Activated CD4-positive, alpha-beta T cell treated with anti-CD3 and anti-CD28 coated beads, Interleukin-10, Interleukin-2, amounts not matched to agents 100 ng/mL and 50 ng/mL, durations not matched to agents 16 hours and 8 hours (primary cell): Measurements from ENCODE around the gene LAMA3.
A peak's percentile ranks its signal among the peaks of the same experiment; 100 is the strongest.

ENCODE experiments used
- DNase-seq: peaks from one replicate; pipeline ENCODE4 v3.0.0-alpha.2; 2020

LAMA3 gene

DNA sequence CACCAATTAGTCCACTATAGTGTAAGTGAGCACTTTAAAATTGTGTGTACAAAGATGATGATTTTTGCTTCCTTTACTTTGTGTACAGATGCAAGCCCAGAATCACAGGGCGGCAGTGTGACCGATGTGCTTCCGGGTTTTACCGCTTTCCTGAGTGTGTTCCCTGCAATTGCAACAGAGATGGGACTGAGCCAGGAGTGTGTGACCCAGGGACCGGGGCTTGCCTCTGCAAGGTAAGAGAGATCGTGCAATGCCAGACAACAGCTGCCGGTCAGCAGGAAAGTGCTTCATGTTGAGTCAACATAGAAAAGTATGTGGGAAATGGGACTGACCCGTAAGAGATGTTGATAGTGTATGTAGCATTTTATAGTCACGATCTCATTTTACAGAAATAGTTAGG, 168.5 kb downstream of the LAMA3 start:
- no peak for DNase-seq

DNA sequence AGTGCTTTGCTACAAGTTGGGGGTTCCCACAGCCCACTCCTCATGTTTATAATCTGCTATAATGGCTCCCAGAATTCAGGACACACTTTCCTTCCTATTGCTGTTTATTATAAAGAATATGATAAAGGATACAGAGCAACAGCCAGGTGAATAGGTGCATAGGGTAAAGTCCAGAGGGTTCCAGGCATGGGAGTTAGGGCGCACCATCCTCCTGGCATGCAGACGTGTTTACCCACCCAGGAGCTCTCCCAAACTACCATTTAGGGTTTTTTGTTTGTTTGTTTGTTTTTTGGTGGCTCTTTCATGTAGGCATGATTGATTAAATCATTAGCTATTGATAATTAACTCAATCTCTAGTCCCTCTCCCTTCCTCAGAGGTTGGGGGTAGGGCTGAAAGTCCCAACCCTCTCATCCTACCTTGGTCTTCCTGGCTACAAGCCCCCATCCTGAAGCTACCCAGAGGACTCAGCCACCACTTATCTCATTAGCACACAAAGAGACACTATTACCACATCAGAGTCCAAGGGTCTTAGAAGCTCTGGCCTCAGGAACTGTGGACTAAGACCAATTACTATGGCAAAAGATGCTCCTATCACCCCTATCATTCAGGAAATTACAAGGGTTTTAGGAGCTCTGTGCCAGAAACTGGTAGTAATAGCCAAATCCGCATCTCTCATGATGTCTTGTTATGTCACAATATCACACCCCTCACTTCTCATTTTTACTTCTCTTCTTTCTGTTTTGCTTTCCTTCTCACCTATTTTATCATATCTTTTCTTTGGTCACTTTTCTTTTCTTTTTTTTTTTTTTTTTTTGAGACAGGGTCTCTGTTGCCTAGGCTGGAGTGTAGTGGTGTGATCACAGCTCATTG, 170.4 kb downstream of the LAMA3 start:
- no peak for DNase-seq

DNA sequence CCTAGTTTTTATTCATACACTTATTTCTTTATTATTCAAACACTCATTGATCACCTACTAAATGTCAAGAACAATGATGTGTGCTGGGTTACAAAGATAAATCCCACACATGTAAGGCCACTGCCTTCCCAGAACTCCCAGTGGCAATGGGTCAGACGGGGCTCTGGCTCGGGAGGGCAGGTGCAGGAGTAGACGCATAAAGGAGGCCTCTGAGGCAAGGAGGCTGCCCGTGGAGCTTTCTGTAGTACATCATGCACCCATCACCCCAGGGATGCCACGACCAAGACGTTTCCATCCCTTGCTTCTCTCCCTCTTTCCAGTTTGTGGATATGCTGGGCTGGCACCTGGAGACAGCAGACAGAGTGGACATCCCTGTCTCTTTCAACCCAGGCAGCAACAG, 172.1 kb downstream of the LAMA3 start:
- DNase-seq = no peak

DNA sequence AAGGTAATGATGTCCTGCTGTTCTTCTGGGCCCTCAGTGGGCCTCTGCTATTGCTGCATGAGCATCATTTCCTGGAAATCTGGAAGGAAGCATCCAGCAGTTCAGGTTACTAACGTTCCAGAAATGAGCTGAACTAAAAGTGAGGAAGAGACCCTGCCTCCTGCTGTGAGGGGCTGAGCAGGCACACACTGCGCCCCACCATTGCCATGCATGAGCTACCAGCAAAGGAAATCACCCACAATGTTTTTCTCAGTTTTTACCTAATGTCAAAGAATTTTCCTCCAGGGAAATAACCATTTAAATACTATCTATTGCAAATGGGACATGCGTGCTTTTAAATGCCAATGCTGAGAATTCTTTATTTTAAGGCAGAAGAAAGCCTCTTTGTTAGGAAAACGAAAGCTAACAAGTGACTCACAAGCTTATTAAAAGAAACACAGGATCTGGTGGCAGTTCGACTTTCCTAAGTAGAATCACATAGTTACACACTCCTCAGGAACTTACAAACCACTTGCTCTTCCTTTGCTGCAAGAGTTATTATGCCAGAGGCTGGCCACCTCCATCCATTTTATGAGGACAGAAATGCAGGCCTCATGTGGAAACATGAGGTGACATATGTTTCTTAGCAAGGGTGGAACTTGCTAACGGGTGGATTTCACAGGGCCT, 172.7 kb downstream of the LAMA3 start:
- no peak for DNase-seq

DNA sequence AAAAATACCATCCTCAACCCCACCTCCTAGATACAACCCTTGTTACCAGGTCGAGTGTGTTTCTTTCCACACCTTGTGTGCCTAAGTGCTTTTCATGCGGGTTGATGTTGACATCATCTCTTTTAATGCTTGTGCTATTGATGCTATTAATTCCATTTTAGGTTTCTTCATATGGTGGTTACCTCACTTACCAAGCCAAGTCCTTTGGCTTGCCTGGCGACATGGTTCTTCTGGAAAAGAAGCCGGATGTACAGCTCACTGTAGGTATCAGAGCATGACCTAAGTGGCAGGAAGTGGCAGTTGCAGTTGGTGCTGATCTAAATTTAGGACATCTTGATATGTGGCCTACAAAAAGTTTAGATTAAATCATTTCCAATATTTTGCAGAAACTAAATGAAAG, 175.4 kb downstream of the LAMA3 start:
- peak; percentile 66 for DNase-seq

DNA sequence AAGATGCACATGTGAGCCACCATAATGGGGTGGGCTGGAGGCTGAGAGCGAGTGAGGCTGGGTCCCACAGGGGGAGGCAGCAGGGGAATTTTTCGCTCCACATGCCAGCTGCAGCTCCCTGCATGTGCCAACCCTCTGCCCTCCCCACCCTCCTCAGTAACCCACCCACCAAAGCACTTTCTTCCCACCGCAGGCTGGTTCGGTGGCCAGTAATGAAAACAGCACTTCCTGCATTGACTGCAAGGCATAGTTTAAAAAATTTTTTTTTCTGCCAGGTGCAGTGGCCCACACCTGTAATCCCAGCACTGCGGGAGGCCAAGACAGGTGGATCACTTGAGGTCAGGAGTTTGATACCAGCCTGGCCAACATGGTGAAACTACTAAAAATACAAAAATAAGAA, 177.8 kb downstream of the LAMA3 start:
- no peak for DNase-seq

DNA sequence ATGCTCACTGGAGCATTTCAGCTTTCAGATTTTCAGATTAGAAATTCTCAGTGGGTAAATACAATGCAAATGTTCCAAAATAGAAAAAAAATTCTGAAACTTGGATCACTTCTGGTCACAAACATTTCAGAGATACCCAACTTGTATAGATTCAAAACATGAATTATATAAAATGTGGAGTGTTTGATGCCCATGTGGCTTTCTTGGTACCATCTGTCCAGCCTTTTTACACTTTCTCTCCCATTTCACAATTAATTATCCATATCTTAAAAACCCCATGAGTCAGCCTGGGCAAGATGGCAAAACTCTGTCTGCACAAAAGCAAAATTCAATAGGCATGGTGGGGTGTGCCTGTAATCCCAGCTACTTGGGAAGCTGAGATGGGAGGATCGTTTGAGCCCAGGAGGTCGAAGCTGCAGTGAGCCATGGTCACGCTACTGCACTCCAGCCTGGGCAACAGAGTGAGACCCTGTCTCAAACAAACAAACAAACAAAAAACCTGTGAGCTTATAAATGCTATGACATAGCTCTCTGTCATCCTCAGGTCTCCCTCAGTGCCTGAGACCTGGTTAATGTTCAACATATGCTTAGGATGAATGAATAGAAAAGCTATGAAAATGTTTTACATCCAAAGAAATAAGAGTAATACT, 179.0 kb downstream of the LAMA3 start:
- no peak for DNase-seq

DNA sequence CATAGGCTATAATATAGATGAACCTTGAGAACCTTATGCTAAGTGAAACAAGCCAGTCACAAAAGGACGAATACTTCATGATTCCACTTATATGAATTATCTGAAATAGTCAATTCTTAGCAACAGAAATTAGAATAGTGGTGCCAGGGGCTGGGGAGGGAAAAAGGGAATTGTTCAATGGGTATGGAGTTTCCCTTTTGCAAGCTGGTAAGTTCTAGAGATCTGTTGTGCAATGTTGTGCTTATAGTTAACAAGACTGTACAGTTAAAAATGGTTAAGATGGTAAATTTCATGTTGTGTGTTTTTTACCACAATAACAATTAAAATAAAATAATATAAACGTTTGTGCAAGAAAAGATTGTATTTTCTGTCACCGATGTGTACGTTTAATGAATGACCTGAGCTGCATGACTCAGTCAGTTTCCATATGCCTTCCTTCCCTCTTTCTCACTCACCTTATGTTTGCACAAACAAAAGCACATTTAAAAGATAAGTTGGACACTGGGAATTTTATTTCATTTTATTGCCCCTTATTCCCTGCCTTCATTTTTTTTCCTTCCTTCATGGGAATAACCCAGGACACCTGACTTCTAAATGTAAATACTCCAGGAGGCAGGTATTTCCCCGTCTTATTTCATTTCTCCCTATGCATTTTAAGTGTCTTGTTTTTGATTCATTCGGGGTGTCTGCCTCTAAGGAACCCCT, 181.6 kb downstream of the LAMA3 start:
- no peak for DNase-seq

DNA sequence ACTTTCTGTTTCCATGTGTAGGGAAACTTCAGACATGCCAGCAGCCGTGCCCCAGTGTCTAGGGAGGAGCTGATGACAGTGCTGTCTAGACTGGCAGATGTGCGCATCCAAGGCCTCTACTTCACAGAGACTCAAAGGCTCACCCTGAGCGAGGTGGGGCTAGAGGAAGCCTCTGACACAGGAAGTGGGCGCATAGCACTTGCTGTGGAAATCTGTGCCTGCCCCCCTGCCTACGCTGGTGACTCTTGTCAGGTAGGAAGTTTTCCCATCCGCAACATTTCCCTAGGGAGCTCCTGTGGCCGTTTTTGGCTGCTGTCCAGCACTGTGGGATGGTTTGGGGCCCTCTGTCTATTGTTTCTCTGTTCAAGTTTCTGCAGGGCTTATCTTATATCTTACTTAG, 182.2 kb downstream of the LAMA3 start:
- peak; percentile 27 for DNase-seq

DNA sequence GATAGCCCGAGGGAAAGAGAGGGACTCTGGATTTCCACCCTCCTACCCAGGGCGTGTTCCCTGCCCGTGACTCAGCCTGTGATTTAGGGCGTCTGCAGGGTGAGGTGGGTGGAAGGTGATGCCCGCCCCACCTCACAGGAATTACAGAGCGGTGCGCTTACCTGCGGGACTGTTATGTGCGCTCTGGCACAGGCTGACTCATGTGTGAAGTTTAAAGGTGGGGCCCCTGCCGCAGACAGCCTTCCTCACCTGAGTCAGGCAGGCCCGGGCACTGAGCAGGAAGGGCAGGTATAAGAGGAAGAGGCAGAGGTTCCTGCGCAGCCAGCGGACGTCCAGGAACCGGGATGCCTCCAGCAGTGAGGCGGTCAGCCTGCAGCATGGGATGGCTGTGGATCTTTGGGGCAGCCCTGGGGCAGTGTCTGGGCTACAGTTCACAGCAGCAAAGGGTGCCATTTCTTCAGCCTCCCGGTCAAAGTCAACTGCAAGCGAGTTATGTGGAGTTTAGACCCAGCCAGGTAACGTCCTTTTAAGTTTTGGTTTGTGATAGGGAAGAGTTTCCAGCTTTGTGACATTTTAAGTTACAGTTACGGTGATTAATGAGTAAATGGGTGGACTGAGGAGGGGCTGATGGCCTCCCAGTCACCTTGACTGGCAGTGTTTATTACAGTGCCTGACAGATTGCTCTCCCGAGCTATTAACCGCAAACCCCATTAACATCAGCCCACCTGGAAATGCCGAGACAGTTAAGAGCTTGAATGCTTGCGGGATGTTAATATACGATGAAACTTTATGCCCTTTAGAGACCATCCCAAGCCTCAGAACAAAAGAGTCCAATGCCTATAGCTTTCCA, 183.7 kb downstream of the LAMA3 start:
- DNase-seq = no peak

DNA sequence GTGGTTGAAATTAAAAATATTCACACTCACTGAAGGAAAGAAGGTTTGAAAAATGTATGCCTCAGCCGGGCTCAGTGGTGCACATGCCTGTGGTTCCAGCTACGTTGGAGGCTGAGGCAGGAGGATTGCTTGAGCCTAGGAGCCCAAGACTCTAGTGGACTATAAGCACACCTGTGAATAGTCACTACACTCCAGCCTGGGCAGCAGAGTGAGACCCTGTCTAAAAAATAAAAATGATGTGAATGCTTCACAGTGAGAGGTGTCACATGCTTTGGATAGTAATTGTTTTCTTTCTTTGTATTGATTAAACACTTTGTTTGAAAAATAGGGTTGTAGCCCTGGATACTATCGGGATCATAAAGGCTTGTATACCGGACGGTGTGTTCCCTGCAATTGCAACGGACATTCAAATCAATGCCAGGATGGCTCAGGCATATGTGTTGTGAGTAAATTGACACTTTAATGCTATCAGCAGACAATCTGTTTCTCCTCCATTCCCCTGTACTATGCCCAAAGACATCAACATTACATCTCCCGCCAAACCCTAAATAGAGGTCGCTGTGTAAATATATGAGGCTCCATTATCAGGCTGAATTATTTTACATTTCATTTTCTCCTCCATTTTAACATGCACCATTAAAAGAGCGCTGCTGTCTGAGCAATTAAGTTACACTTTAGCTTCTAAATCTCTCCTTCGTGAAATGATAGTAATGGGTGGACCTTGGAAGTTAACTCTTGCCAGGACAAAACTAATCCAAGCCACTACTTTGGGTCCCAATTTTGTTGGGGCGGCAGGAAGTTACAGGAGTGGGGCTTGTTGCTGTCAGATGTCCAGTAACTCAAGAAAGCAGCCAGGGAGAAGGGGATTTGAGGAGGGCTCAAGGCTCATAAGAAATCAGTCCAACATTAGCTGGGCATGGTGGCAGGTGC, 187.0 kb downstream of the LAMA3 start:
- DNase-seq = no peak

DNA sequence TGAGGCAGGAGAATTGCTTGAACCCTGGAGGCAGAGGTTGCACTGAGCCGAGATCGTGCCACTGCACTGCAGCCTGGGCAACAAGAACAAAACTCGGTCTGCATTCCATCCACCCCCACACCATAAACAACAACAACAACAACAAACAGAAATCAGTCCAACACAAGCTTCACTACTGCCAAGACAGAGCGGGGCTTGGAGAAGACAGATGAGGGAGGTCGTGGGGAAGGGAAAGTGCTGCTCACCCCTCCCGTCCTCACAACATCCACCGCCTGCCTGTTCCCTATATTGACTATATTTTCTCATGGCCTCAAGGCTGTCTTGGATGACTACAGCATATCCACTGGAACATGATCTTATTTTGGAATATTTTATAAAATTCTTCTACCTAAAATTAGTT, 187.7 kb downstream of the LAMA3 start:
- no peak for DNase-seq

DNA sequence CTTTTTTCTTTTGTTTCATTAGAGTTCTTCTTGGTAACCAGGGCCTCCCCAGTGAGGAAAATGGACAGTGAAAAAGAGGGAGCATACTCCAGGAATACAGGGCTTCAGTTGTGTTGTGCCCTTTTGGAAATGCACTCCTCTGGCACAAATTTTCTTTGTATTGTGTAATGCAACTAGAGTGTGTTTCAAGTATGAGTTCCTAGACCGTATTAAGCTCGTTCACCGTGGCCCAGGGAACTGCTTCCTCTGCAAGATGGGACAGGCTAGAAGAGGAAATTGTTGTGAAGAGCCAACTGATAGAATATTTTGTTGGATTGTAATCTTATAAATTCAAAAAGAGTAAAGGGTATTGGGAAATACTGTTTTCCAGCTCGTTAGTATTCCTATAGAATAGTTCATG, 188.1 kb downstream of the LAMA3 start:
- DNase-seq = no peak

DNA sequence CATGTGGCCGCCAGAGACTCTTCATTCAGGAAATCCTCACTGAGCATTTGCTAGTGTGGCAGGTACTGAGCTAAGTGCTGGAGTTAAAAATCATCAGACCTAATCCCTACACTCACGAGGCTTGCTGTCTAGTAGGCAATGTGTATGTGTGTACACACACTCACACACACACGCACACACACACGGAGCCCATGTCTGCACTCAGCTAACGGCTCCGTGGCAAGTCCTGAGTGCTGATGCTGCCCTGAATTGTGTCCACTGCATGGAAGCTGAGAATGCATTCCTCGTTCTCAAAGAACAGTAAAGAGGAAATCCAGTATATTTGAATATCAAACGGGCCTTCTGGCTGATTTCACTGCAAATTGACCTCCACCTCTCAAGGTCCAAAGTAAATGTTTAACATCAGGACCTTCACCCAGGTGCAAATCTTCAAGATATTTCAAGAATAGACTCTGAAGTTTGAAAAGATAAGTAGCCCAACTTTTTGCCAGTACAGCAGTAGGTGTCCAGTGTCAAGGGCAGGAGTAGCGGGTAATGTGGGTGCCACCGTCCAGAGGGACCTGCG, 189.2 kb downstream of the LAMA3 start:
- no peak for DNase-seq

DNA sequence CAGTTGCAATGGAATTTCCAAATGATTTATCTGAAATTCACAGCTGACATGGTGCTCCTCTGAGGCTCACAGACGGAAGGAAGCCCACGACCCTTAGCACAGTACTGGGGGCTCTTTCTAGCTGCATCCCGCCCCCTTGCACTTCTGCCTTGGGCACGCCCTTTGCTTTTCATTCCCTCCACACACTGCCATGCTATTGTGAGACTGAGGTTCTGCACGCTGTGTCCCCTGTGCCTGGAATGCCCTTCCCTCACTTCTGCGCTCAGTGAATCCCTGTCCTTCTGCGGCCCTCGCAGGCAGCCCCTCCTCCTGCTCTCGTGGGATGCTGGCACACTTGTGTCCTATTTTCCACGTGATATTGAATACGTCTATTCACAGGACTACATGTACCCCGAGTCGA, 189.9 kb downstream of the LAMA3 start:
- no peak for DNase-seq

DNA sequence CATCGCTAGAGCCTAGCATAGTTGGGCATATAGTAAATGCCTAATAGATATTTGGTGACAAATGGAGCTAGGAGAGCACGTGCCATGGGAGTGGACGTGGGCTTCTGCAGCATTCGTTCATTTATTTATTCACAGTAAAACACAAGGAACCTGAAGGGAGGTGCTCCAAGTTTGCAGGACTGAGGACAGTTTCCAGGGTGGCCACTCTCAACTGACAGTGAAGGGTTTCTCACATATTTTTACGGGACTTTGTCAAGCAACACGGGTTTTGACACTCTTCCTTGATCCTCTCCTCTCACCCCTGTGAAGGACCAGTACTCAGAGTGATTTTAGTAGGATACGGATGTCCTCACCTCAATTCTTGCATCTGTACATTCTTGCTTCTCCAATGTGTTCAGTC, 190.3 kb downstream of the LAMA3 start:
- DNase-seq = no peak

DNA sequence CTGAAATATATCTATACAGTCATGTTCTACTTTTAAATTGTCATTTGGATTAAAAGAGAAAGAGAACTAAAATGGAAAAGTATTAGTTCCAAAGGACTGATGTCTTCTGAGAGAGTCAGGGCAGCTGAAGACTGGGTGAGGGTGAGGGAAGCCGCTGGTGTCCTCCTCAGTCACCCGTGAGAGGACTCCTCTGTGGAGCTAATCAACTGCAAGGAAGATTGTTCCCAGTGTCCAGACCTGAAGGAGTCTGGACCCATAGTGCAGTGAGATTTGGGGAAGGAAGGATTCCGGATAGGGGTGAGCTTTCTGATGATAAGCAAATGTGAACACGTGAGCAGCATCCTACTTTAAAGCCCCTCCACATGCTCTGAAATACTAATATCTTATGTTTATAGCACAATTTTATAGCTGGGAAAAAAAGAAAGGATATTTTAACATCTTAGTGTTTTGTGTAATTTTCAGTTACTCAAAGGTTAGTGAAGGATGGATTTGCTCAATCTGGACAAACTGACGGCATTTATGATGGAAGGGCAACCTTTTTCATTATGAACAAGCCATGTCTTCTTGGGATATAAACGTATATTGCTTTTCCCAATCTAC, 190.8 kb downstream of the LAMA3 start:
- DNase-seq = no peak

DNA sequence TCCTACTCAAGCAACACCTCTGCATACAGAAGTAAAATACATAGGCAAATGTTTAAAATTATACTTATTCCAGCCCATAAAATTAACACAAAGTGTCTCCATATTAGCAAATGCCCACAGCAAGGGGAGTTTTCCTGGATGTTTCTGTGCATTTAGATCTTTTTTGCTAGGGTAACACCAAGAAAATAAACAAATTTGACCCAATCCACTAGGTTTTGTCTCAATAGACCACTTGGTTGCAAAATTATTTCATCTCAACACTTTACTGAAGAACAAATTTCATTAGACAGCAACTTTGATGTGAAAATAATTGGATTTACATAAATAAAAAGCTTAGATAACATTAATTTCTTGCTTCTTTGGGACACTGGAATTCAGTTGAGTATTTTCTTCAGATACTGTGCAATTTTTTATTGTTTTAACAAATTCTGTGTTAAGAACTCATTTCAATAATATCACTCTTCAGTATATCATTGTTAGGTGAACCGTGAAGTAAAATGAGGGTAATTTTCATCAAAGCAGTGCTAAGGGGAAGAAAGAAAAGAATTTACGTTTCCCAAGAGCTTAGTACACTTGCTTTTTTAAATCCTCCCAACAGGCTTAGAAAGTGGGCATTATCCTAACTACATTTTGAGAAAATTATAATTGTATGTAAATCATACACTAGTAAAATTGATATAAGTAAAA, 191.8 kb downstream of the LAMA3 start:
- no peak for DNase-seq

DNA sequence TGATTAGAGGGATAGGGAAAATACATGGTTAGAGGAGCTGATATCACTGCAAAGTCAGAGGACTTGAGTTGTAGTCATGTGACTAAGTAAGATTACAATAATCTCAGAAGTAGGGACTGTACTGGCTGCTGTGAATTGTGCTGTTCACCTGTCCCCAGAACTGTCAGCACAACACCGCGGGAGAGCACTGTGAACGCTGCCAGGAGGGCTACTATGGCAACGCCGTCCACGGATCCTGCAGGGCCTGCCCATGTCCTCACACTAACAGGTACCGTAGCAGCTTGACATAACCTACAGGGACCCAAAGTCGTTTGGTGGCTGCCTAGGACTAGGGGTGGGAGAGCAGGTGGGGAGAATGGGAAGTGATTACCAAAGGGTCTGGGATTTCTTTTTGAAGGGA, 192.5 kb downstream of the LAMA3 start:
- no peak for DNase-seq
